K562 (cell line): ENCODE measurements around the gene IDNK. TPM values are rescaled to one million over a fixed set of nuclear protein-coding genes. Genes with fewer than 3 reads are reported as not detected.

Source experiments
- ATAC-seq: fragments of 200-7000 bp; cut with Tn5 transposase; 3 replicates; pipeline ENCODE4 v1.9.1; 2020; ENCODE audit warnings: moderate library complexity
- BruUV-seq: library from RNA; stranded (reverse); fragments of 400-500 nt; replicated peaks from 2 replicates; lab custom pipeline; 2021; lab: Mats Ljungman, UMichigan
- CTCF ChIA-PET: fragments of 300-600 bp; formaldehyde crosslinking; extraction: SDS; loops from one replicate; lab custom pipeline; 2021; ENCODE audit warnings: low intra/inter-chr PET ratio; lab: Yijun Ruan, JAX
- POLR2A ChIA-PET: fragments of 300-600, 350-650 bp; sonication (Branson Sonifier 250); formaldehyde crosslinking; extraction: SDS; loops from one replicate; lab custom pipeline; 2021; ENCODE audit warnings: antibody characterized with exemption, inconsistent platforms; lab: Yijun Ruan, JAX
- DNase-seq, 4 experiments: peaks; one replicate each; pipeline versions ENCODE4 v3.0.0 to v3.0.0-alpha.2; 2011 to 2018; ENCODE audit warnings: low spot score in 3 of 4, mixed read lengths in 3 of 4; ENCODE audit errors: extremely low read depth in 1 of 4
- FAIRE-seq: peaks from 2 replicates; lab custom pipeline; 2011; peaks lifted over from hg19 to GRCh38; lab: Jason Lieb, UNC
- H2AFZ ChIP-seq: 2 replicates; pipeline ENCODE4 v1.6.0; 2011; ENCODE audit warnings: low read depth, low read length, control low read depth, inconsistent platforms
- H3K27ac ChIP-seq: fragments of 200-600 bp; 3 replicates; pipeline ENCODE4 v1.8.0; 2011; ENCODE audit warnings: low read depth, mild to moderate bottlenecking, control low read depth, inconsistent platforms, low read length, moderate library complexity, mixed read lengths; ENCODE audit errors: extremely low read depth
- H3K27me3 ChIP-seq, 2 experiments: fragments of 300-600 bp in 1 of 2; 2 replicates in 1 of 2; 3 replicates in 1 of 2; pipeline versions ENCODE4 v1.6.0 to v1.8.0; 2011; ENCODE audit warnings: inconsistent platforms in 2 of 2, low read length in 2 of 2, mild to moderate bottlenecking in 1 of 2, mixed read lengths in 1 of 2, moderate library complexity in 1 of 2; ENCODE audit not compliant: control insufficient read depth in 2 of 2, insufficient read depth in 2 of 2
- H3K36me3 ChIP-seq: fragments of 300-600 bp; 3 replicates; pipeline ENCODE4 v1.8.0; 2011; ENCODE audit warnings: mild to moderate bottlenecking, low read length, inconsistent platforms; ENCODE audit not compliant: control insufficient read depth, insufficient read depth
- H3K4me1 ChIP-seq, 2 experiments: fragments of 200-600 bp in 1 of 2; replicated peaks in 1 of 2; 2 replicates in 1 of 2; 3 replicates in 1 of 2; pipeline versions ENCODE4 v1.5.1 to v1.8.0; 2011; ENCODE audit warnings: inconsistent platforms in 2 of 2, low read length in 2 of 2, mild to moderate bottlenecking in 1 of 2, mixed read lengths in 1 of 2, moderate library complexity in 1 of 2; ENCODE audit not compliant: control insufficient read depth in 2 of 2, insufficient read depth in 2 of 2
- H3K4me2 ChIP-seq: 2 replicates; pipeline ENCODE4 v1.6.1; 2011; ENCODE audit warnings: low read length, control low read depth, inconsistent platforms, mixed read lengths; ENCODE audit not compliant: insufficient read depth
- H3K4me3 ChIP-seq: fragments of 200-600 bp; sonication (generic), shearing (Covaris generic); 2 replicates; pipeline ENCODE4 v1.5.1; 2016; ENCODE audit warnings: control low read depth, inconsistent platforms
- H3K79me2 ChIP-seq: fragments of 200-600 bp; 3 replicates; pipeline ENCODE4 v1.8.0; 2011; ENCODE audit warnings: low read length, inconsistent platforms; ENCODE audit not compliant: control insufficient read depth, insufficient read depth
- H3K9ac ChIP-seq, 2 experiments: 2 replicates each; pipeline versions ENCODE4 v1.6.0 to v1.6.1; 2011; ENCODE audit warnings: low read depth in 2 of 2, low read length in 2 of 2, control low read depth in 1 of 2, inconsistent platforms in 1 of 2, mild to moderate bottlenecking in 1 of 2, mixed read lengths in 1 of 2; ENCODE audit not compliant: insufficient read depth in 1 of 2
- H3K9me1 ChIP-seq: one replicate; pipeline ENCODE4 v1.6.0; 2011; ENCODE audit warnings: inconsistent platforms, mild to moderate bottlenecking, low read length, moderate library complexity; ENCODE audit not compliant: control insufficient read depth, insufficient read depth
- H3K9me3 ChIP-seq: replicated peaks from 2 replicates; pipeline ENCODE4 v1.5.1; 2011; ENCODE audit warnings: low read depth, low read length, inconsistent platforms; ENCODE audit not compliant: control insufficient read depth, insufficient read depth
- H4K20me1 ChIP-seq: replicated peaks from 2 replicates; pipeline ENCODE4 v1.6.1; 2011; ENCODE audit warnings: low read length, inconsistent platforms, mixed read lengths; ENCODE audit not compliant: control insufficient read depth, insufficient read depth
- CREBBP ChIP-seq: IDR thresholded peaks from one replicate; pipeline ENCODE4 v1.6.1; 2012; ENCODE audit warnings: low read depth, mild to moderate bottlenecking, control low read depth, inconsistent platforms, low read length
- ELF1 ChIP-seq: fragments of 200-800 bp; sonication (Bioruptor generic); IDR thresholded peaks from 2 replicates; pipeline ENCODE4 v1.6.1; 2016; ENCODE audit warnings: missing genetic modification characterization, missing compliant biosample characterization
- JUNB ChIP-seq: fragments of 450-650 bp; formaldehyde crosslinking; conservative IDR thresholded peaks from 2 replicates; pipeline ENCODE4 v1.4.0; 2020; ENCODE audit warnings: mild to moderate bottlenecking
- NFXL1 ChIP-seq: fragments of 450-650 bp; formaldehyde crosslinking; IDR thresholded peaks from 2 replicates; pipeline ENCODE4 v1.4.0; 2021; ENCODE audit warnings: mild to moderate bottlenecking
- PPARD ChIP-seq: fragments of 250-450 bp; sonication (Bioruptor Pico); IDR thresholded peaks from 2 replicates; pipeline ENCODE4 v1.8.0; 2022; ENCODE audit warnings: inconsistent platforms, mild to moderate bottlenecking, moderate library complexity
- RBM25 ChIP-seq: fragments of 200-400 bp; formaldehyde crosslinking; IDR thresholded peaks from 2 replicates; pipeline ENCODE4 v1.6.1; 2018; ENCODE audit warnings: low read length, low read depth, moderate library complexity; ENCODE audit not compliant: severe bottlenecking
- WGBS: fragments of 100-300 bp; shearing (Covaris generic); methylation state at CpG from one replicate; pipeline ENCODE4 v1.1.6; 2016; ENCODE audit warnings: low coverage, mixed read lengths; ENCODE audit not compliant: insufficient coverage; ENCODE audit errors: missing lambda C conversion rate; 5-methylcytosine and 5-hydroxymethylcytosine counted together
- in situ Hi-C: fragments of 300-500 bp; cut with MboI; formaldehyde crosslinking; loops from 4 replicates; pipeline ENCODE4 v1.15.0; 2018; ENCODE audit warnings: inconsistent platforms, mixed read lengths
- intact Hi-C: fragments of 100-400 bp; cut with micrococcal nuclease; formaldehyde crosslinking; loops from 2 replicates; pipeline ENCODE4 v1.14.2; 2022
- polyA plus RNA-seq, 8 experiments: library from polyadenylated mRNA; depleted of rRNA in 4 of 8; stranded (reverse) in 5 of 8; unstranded in 3 of 8; fragments of >200 nt; fragmentation: Nextera tagmentation in 2 of 8; fragmentation: Illumina TruSeq in 1 of 8; extraction: Ambion mirVana in 2 of 8; extraction: Trizol in 1 of 8; gene quantifications; 2 replicates each; pipeline versions ENCODE4 v1.2.1 to v1.2.3, GENCODE V29; 2011 to 2014; ENCODE audit warnings: inconsistent platforms in 1 of 8, missing spikeins in 1 of 8
- total RNA-seq, 7 experiments: library from RNA; depleted of rRNA in 6 of 7; stranded (reverse); fragments of >200 nt in 6 of 7; fragmentation: Illumina TruSeq in 2 of 7; extraction: Trizol in 2 of 7; gene quantifications; 2 replicates each; pipeline versions ENCODE4 v1.2.1 to v1.2.3, GENCODE V29; 2011 to 2021; ENCODE audit warnings: low replicate concordance in 1 of 7
- TF ChIP-seq, protein P1 (sequence below): fragments of 250-450 bp; sonication (Bioruptor Pico); IDR thresholded peaks from 2 replicates; pipeline ENCODE4 v1.8.0; 2022; ENCODE audit warnings: inconsistent platforms, mild to moderate bottlenecking, moderate library complexity, borderline replicate concordance
- TF ChIP-seq, protein P2 (sequence below): fragments of 250-450 bp; sonication (Bioruptor Pico); IDR thresholded peaks from 2 replicates; pipeline ENCODE4 v1.5.0; 2020; ENCODE audit warnings: mild to moderate bottlenecking

The IDNK gene
- total and polyA plus RNA-seq, 9 of the 15 experiments (the other 6 are each of a cell fraction or from before 2014, with no cell fraction given): 0.41 to 1.1 (median 0.55) TPM

DNA sequence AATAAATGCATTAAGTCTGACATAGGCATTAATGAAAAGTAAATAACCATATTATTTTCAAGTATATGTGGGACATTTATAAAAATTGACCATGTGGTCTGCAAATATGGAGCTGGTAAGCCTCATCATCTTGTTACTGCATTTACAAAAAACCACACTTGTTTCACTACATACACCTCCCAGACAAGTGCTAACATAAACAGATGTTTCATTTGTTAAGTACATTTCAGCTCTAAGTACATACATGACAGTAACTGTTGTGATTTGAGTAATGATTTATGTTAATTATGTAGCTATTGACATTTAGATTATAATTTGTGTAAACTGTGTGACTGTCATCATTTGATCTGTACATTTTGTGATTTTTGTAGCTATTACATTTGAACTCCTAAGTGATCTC lies 13.9 kb downstream of the IDNK start:
- POLR2A ChIA-PET: no interaction called here
- Histone ChIP-seq H3K4me2 (no peak overlapping the region), H4K20me1 (no peaks in the 10 kb centered on the region), H3K27me3 (no peaks in the 10 kb centered on the region), H3K4me3 (no peak overlapping the region), H3K9me3 (no peaks in the 10 kb centered on the region), H3K4me1 (no peaks in the 10 kb centered on the region; a peak in 3 of 5 replicates), H3K9me1 (no peaks in the 10 kb centered on the region), H3K36me3 (peaks cover 8% of the 10 kb centered on the region; the same call in 1 of the 3 replicates), H2AFZ (no peak overlapping the region), H3K27ac (no peak overlapping the region), H3K79me2 (no peaks in the 10 kb centered on the region), H3K9ac (no peak overlapping the region)
- CTCF ChIA-PET: no interaction called here
- intact Hi-C loops: no loop called here
- DNase-seq (no peak), FAIRE-seq (no peak), ATAC-seq (no peak)
- BruUV-seq: no TSS peak
- TF ChIP-seq CREBBP: no peak
- in situ Hi-C loops: no loop called here

DNA sequence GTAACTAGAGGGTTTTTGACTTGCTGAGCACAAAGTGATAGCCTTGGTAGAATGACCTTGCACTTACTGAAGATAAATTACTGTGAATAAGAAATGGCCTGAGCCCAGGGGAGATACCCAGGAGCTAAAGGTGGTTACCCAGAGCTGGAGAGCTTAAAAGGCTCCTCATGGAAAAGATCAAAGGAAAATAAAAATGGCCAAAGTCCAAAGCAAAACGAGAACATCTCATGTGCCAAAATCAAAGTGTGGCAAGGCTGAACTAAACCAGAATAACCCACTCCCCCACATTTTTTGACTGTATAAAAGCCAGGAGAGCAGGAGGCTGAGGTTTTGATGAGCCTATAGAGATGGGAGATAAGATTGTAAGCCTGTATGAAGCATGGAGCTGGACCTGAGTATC lies 14.4 kb downstream of the IDNK start:
- intact Hi-C loops: no loop called here
- 83% methylated on average over 1 of the region's 1 CpG for WGBS
- Histone ChIP-seq H3K9ac (no peak overlapping the region), H3K4me3 (no peak overlapping the region), H3K36me3 (peaks cover 10% of the 10 kb centered on the region; the same call in 1 of the 3 replicates), H3K4me1 (no peaks in the 10 kb centered on the region; a peak in 3 of 5 replicates), H3K27ac (no peak overlapping the region), H3K9me1 (no peaks in the 10 kb centered on the region), H3K4me2 (no peak overlapping the region), H3K79me2 (no peaks in the 10 kb centered on the region)
- no peak for ATAC-seq
- BruUV-seq: no TSS peak
- POLR2A ChIA-PET: no interaction called here
- TF ChIP-seq, protein P1, sequence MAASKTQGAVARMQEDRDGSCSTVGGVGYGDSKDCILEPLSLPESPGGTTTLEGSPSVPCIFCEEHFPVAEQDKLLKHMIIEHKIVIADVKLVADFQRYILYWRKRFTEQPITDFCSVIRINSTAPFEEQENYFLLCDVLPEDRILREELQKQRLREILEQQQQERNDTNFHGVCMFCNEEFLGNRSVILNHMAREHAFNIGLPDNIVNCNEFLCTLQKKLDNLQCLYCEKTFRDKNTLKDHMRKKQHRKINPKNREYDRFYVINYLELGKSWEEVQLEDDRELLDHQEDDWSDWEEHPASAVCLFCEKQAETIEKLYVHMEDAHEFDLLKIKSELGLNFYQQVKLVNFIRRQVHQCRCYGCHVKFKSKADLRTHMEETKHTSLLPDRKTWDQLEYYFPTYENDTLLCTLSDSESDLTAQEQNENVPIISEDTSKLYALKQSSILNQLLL: no peak
- TF ChIP-seq, protein P2, sequence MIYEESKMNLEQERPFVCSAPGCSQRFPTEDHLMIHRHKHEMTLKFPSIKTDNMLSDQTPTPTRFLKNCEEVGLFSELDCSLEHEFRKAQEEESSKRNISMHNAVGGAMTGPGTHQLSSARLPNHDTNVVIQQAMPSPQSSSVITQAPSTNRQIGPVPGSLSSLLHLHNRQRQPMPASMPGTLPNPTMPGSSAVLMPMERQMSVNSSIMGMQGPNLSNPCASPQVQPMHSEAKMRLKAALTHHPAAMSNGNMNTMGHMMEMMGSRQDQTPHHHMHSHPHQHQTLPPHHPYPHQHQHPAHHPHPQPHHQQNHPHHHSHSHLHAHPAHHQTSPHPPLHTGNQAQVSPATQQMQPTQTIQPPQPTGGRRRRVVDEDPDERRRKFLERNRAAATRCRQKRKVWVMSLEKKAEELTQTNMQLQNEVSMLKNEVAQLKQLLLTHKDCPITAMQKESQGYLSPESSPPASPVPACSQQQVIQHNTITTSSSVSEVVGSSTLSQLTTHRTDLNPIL (CRISPR knock-in tag): no peak
- TF ChIP-seq PPARD (no peak), JUNB (CRISPR knock-in tag) (no peak), ELF1 (tag) (no peak), NFXL1 (no peak), RBM25 (no peak)
- TF ChIP-seq, all 486 proteins: peak for 0
- DNase-seq (no peak), FAIRE-seq (no peak)
- no peaks in the 10 kb centered on the region for H4K20me1 ChIP-seq
- no peak overlapping the region for H2AFZ ChIP-seq
- no peaks in the 10 kb centered on the region for H3K27me3 ChIP-seq
- in situ Hi-C loops: no loop called here
- CTCF ChIA-PET: no interaction called here
- no peaks in the 10 kb centered on the region for H3K9me3 ChIP-seq
